ENCODE results near the gene TLK2. TPM values are rescaled to one million over a fixed set of nuclear protein-coding genes. Genes with fewer than 3 reads are reported as not detected.

TLK2 gene
- total RNA-seq, 2 experiments from 2014 or later = 36.6 to 58.9 TPM

- H3K9me2 ChIP-seq (ENCODE audit: insufficient read depth, low read length) = no peaks in the 10 kb centered on the region
- no peak overlapping the region for H2AFZ ChIP-seq (ENCODE audit: low read length)
- intact Hi-C loops (cut with micrococcal nuclease; ENCODE audit: unreplicated experiment) = no loop called here
- no TSS peak for BruUV-seq (replicated peaks)
- ChIA-PET CTCF (ENCODE audit: unreplicated experiment) (no interaction called here), POLR2A (no interaction called here)
- no peaks in the 10 kb centered on the region for H3K4me1 ChIP-seq (ENCODE audit: insufficient read depth, low read length, poor library complexity, severe bottlenecking)
- H3K4me3 ChIP-seq (ENCODE audit: low read depth, low read length, poor library complexity, severe bottlenecking) = no peak overlapping the region
- H3K36me3 ChIP-seq (ENCODE audit: insufficient read depth, low read length) = peaks cover 87% of the 10 kb centered on the region
- H4K20me1 ChIP-seq (ENCODE audit: insufficient read depth, low read length) = no peaks in the 10 kb centered on the region
- H3K79me2 ChIP-seq (ENCODE audit: insufficient read depth, low read depth, low read length) = no peaks in the 10 kb centered on the region
- DNase-seq (ENCODE audit: low spot score) = no peak
- H3K27ac ChIP-seq (ENCODE audit: low read depth, low read length, poor library complexity, severe bottlenecking) = no peak overlapping the region
- TF ChIP-seq EZH2phosphoT487 (IDR thresholded peaks at IDR 0.05; ENCODE audit: borderline replicate concordance, low read depth, low read length) (no peak), CTCF (conservative IDR thresholded peaks at IDR 0.05; ENCODE audit: low read length) (no peak)
- no peak overlapping the region for H3K4me2 ChIP-seq (ENCODE audit: low read length)
- no peaks in the 10 kb centered on the region for H3K9me3 ChIP-seq (ENCODE audit: low read length)
These were observed 103.1 kb downstream of the TLK2 start for GRCh38 chr17:62581764-62582163.

- Histone ChIP-seq H4K20me1 (ENCODE audit: insufficient read depth, low read length) (no peaks in the 10 kb centered on the region), H3K4me3 (ENCODE audit: low read depth, low read length, poor library complexity, severe bottlenecking) (no peak overlapping the region), H3K9me2 (ENCODE audit: insufficient read depth, low read length) (no peaks in the 10 kb centered on the region), H3K4me1 (ENCODE audit: insufficient read depth, low read length, poor library complexity, severe bottlenecking) (no peaks in the 10 kb centered on the region), H2AFZ (ENCODE audit: low read length) (no peak overlapping the region), H3K36me3 (ENCODE audit: insufficient read depth, low read length) (peaks cover 64% of the 10 kb centered on the region), H3K27ac (ENCODE audit: low read depth, low read length, poor library complexity, severe bottlenecking) (no peak overlapping the region), H3K9me3 (ENCODE audit: low read length) (no peaks in the 10 kb centered on the region), H3K4me2 (ENCODE audit: low read length) (no peak overlapping the region), H3K79me2 (ENCODE audit: insufficient read depth, low read depth, low read length) (no peaks in the 10 kb centered on the region)
- no peak for DNase-seq (ENCODE audit: low spot score)
- POLR2A ChIA-PET = no interaction called here
- intact Hi-C loops (cut with micrococcal nuclease; ENCODE audit: unreplicated experiment) = no loop called here
- BruUV-seq (replicated peaks) = no TSS peak
- no peak for TF ChIP-seq CTCF (conservative IDR thresholded peaks at IDR 0.05; ENCODE audit: low read length)
- no peak for TF ChIP-seq EZH2phosphoT487 (IDR thresholded peaks at IDR 0.05; ENCODE audit: borderline replicate concordance, low read depth, low read length)
- CTCF ChIA-PET (ENCODE audit: unreplicated experiment) = no interaction called here
These were observed 108.9 kb downstream of the TLK2 start for GRCh38 chr17:62587554-62587953.

GRCh38 chr17:62588109-62588508 is 109.5 kb downstream of the TLK2 start:
- H3K27ac ChIP-seq (ENCODE audit: low read depth, low read length, poor library complexity, severe bottlenecking) = no peak overlapping the region
- ChIA-PET CTCF (ENCODE audit: unreplicated experiment) (no interaction called here), POLR2A (no interaction called here)
- no peak overlapping the region for H3K4me3 ChIP-seq (ENCODE audit: low read depth, low read length, poor library complexity, severe bottlenecking)
- intact Hi-C loops (cut with micrococcal nuclease; ENCODE audit: unreplicated experiment) = no loop called here
- BruUV-seq (replicated peaks) = no TSS peak
- H3K4me1 ChIP-seq (ENCODE audit: insufficient read depth, low read length, poor library complexity, severe bottlenecking) = no peaks in the 10 kb centered on the region
- peaks cover 64% of the 10 kb centered on the region for H3K36me3 ChIP-seq (ENCODE audit: insufficient read depth, low read length)
- no peak for TF ChIP-seq CTCF (conservative IDR thresholded peaks at IDR 0.05; ENCODE audit: low read length)
- no peak for TF ChIP-seq EZH2phosphoT487 (IDR thresholded peaks at IDR 0.05; ENCODE audit: borderline replicate concordance, low read depth, low read length)
- no peaks in the 10 kb centered on the region for H3K9me3 ChIP-seq (ENCODE audit: low read length)
- no peak for DNase-seq (ENCODE audit: low spot score)
- H2AFZ ChIP-seq (ENCODE audit: low read length) = no peak overlapping the region
- no peaks in the 10 kb centered on the region for H4K20me1 ChIP-seq (ENCODE audit: insufficient read depth, low read length)
- H3K79me2 ChIP-seq (ENCODE audit: insufficient read depth, low read depth, low read length) = no peaks in the 10 kb centered on the region
- H3K4me2 ChIP-seq (ENCODE audit: low read length) = no peak overlapping the region
- H3K9me2 ChIP-seq (ENCODE audit: insufficient read depth, low read length) = no peaks in the 10 kb centered on the region

All from OCI-LY7 (cell line).